Esophagus squamous epithelium (tissue), 5 donors: ENCODE data around the gene CDC42BPA. TPM values are rescaled to one million over a fixed set of nuclear protein-coding genes. Genes with fewer than 3 reads are reported as not detected.

ENCODE experiments used
- DNase-seq: peaks from one replicate; lab custom pipeline; 2025; lab: John Stamatoyannopoulos, UW
- H3K27ac ChIP-seq, 4 donors: fragments of 200-600 bp; sonication (generic); one replicate each; pipeline ENCODE4 v1.5.1; 2016 to 2019; ENCODE audit warnings: mild to moderate bottlenecking in 1 of 4
- H3K27me3 ChIP-seq, 4 donors: fragments of 200-600 bp; sonication (generic); 1 replicate in 3 of 4; 2 replicates in 1 of 4; pipeline versions ENCODE4 v1.5.1 to v1.6.0; 2017 to 2021; ENCODE audit warnings: antibody characterized with exemption in 1 of 4
- H3K36me3 ChIP-seq, 3 donors: fragments of 200-600 bp; sonication (generic); one replicate each; pipeline ENCODE4 v1.5.1; 2016 to 2019
- H3K4me1 ChIP-seq, 3 donors: fragments of 200-600 bp; sonication (generic); one replicate each; pipeline ENCODE4 v1.5.1; 2017 to 2019
- H3K4me3 ChIP-seq, 4 donors: fragments of 200-600 bp; sonication (generic); 1 replicate in 3 of 4; 2 replicates in 1 of 4; pipeline ENCODE4 v1.5.1; 2016 to 2019; ENCODE audit warnings: mild to moderate bottlenecking in 2 of 4, moderate library complexity in 1 of 4
- H3K9me3 ChIP-seq, 3 donors: fragments of 200-600 bp; sonication (generic); one replicate each; pipeline ENCODE4 v1.5.1; 2016 to 2019
- POLR2A ChIP-seq, 4 donors: fragments of 450-650 bp; IDR thresholded peaks; one replicate each; pipeline ENCODE4 v1.6.1; 2017; ENCODE audit warnings: antibody characterized with exemption in 4 of 4, mild to moderate bottlenecking in 4 of 4, moderate library complexity in 3 of 4
- WGBS, 2 donors: methylation state at CpG; one replicate each; pipeline ENCODE4 v1.1.5; 2018; 5-methylcytosine and 5-hydroxymethylcytosine counted together
- intact Hi-C: fragments of 100-400 bp; cut with DNase I; formaldehyde crosslinking; loops from one replicate; pipeline ENCODE4 v1.15.0; 2022
- total RNA-seq, 4 donors: library from RNA; depleted of rRNA; stranded (reverse); fragments of >200 nt; gene quantifications; one replicate each; pipeline ENCODE4 v1.1.0, GENCODE V29; 2016
- TF ChIP-seq, protein P1 (sequence below), 6 experiments: fragments of 450-650 bp in 4 of 6; fragments of 200-600 bp in 2 of 6; sonication (generic) in 2 of 6; IDR thresholded peaks; one replicate each; pipeline ENCODE4 v1.5.1; 2016 to 2019; ENCODE audit warnings: antibody characterized with exemption in 6 of 6, mild to moderate bottlenecking in 4 of 6, moderate library complexity in 4 of 6
- donor health status: DM: yes; HTN: yes; CAD: no.

CDC42BPA gene
- total RNA-seq, 4 donors from 2014 or later: 4.3 to 33.6 (median 17.2) TPM

DNA sequence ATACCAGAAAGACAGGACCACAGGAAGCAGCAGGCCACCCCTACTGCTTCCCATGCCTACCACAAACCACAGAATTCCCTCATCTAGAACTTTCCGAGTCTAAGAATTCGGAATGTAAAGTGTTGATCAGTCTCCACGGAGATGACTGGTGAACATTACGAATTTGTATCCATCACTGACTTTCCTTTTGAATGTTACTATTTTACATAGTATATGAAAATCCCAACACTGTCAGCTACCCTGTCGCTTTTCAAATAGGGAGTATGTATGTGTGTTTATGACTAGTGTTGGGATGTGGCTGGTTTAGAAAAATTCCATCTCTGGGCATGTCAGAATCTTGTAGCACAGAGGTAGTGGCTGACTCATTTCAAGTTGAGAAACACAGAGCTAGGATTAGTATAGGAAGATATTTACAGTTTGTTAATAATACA is 260.0 kb downstream of the CDC42BPA start:
- TF ChIP-seq, protein P1, sequence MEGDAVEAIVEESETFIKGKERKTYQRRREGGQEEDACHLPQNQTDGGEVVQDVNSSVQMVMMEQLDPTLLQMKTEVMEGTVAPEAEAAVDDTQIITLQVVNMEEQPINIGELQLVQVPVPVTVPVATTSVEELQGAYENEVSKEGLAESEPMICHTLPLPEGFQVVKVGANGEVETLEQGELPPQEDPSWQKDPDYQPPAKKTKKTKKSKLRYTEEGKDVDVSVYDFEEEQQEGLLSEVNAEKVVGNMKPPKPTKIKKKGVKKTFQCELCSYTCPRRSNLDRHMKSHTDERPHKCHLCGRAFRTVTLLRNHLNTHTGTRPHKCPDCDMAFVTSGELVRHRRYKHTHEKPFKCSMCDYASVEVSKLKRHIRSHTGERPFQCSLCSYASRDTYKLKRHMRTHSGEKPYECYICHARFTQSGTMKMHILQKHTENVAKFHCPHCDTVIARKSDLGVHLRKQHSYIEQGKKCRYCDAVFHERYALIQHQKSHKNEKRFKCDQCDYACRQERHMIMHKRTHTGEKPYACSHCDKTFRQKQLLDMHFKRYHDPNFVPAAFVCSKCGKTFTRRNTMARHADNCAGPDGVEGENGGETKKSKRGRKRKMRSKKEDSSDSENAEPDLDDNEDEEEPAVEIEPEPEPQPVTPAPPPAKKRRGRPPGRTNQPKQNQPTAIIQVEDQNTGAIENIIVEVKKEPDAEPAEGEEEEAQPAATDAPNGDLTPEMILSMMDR (IDR thresholded peaks at IDR 0.05): no peak
- TF ChIP-seq POLR2A (IDR thresholded peaks at IDR 0.05): no peak
- WGBS, 2 donors: 85 to 88% methylated on average over 5 of the region's 5 CpGs
- no peak for DNase-seq
- Histone ChIP-seq H3K27me3 (no peaks in the 10 kb centered on the region), H3K36me3 (no peaks in the 10 kb centered on the region), H3K4me3 (no peak overlapping the region), H3K4me1 (no peaks in the 10 kb centered on the region), H3K27ac (no peak overlapping the region), H3K9me3 (no peaks in the 10 kb centered on the region)
- intact Hi-C loops: no loop called here

- intact Hi-C loops: no loop called here
- H3K4me1 ChIP-seq: no peaks in the 10 kb centered on the region
- TF ChIP-seq POLR2A (IDR thresholded peaks at IDR 0.05): no peak
- TF ChIP-seq, protein P1 (IDR thresholded peaks at IDR 0.05): no peak
- no peak overlapping the region for H3K4me3 ChIP-seq
- H3K27ac ChIP-seq: no peak overlapping the region
- H3K9me3 ChIP-seq: no peaks in the 10 kb centered on the region
- H3K36me3 ChIP-seq: peaks cover 0 to 17% (median 0%) of the 10 kb centered on the region in 3 donors
- H3K27me3 ChIP-seq: no peaks in the 10 kb centered on the region
- no peak for DNase-seq
Observed at GRCh38 chr1:227049253-227049652, 269.0 kb downstream of the CDC42BPA start.

DNA sequence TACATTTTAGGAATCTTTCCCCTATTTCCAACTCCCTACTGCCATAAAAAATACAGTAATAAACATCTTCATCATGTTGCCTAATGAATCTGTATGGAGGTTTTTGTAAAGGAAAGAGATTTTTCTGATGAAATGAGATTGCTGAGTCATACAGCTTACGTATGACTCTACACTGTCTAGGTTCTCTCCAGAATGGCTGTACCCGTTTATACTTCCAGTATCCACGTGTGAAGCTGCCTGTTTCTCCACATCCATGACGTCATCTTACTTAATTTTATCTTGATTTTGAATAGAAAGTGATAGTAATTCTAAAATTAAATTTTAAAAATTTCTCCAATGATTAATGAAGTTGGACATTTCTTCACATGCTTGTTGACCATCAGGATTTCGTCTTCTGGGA is 274.5 kb downstream of the CDC42BPA start:
- Histone ChIP-seq H3K4me1 (no peaks in the 10 kb centered on the region), H3K36me3 (peaks cover 0 to 26% (median 0%) of the 10 kb centered on the region in 3 donors), H3K27ac (no peak overlapping the region), H3K4me3 (no peak overlapping the region), H3K27me3 (no peaks in the 10 kb centered on the region), H3K9me3 (no peaks in the 10 kb centered on the region)
- WGBS, 2 donors: 70 to 80% methylated on average over 5 of the region's 5 CpGs
- intact Hi-C loops: no loop called here
- no peak for TF ChIP-seq POLR2A (IDR thresholded peaks at IDR 0.05)
- TF ChIP-seq, protein P1 (IDR thresholded peaks at IDR 0.05): no peak
- no peak for DNase-seq

- no peaks in the 10 kb centered on the region for H3K9me3 ChIP-seq
- no peak for DNase-seq
- peaks cover 0 to 31% (median 0%) of the 10 kb centered on the region in 3 donors for H3K36me3 ChIP-seq
- H3K4me3 ChIP-seq: no peak overlapping the region
- WGBS, 2 donors: 83 to 85% methylated on average over 3 of the region's 3 CpGs
- no peaks in the 10 kb centered on the region for H3K4me1 ChIP-seq
- no peak overlapping the region for H3K27ac ChIP-seq
- no peaks in the 10 kb centered on the region for H3K27me3 ChIP-seq
- intact Hi-C loops: no loop called here
- TF ChIP-seq, protein P1 (IDR thresholded peaks at IDR 0.05): no peak
- no peak for TF ChIP-seq POLR2A (IDR thresholded peaks at IDR 0.05)
Observed at GRCh38 chr1:227042292-227042691, 276.0 kb downstream of the CDC42BPA start.

DNA sequence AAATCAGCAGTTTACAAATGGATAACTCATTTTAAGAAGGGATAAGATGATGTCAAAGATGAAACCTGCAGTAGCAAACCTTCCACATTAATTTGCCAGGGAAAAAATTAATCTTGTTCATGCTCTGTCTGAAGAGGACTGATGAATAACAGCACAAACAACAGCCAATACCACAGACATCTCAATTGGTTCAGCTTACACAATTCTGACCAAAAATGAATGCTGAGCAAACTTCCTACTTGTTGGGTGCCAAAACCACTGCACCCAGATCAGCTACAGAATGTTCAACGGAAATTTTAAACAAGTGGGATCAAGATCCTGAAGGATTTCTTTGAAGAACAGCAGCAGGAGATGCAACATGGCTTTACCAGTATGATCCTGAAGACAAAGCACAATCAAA is 279.9 kb downstream of the CDC42BPA start:
- DNase-seq: no peak
- no peaks in the 10 kb centered on the region for H3K27me3 ChIP-seq
- no peak overlapping the region for H3K27ac ChIP-seq
- peaks cover 0 to 28% (median 0%) of the 10 kb centered on the region in 3 donors for H3K36me3 ChIP-seq
- TF ChIP-seq, protein P1 (IDR thresholded peaks at IDR 0.05): no peak
- no peak for TF ChIP-seq POLR2A (IDR thresholded peaks at IDR 0.05)
- H3K4me1 ChIP-seq: no peaks in the 10 kb centered on the region
- H3K4me3 ChIP-seq: no peak overlapping the region
- intact Hi-C loops: no loop called here
- 63 to 64% methylated on average over 1 of the region's 1 CpG for WGBS, 2 donors
- H3K9me3 ChIP-seq: no peaks in the 10 kb centered on the region
